Chondrocyte (in vitro differentiated cells): ENCODE data around the gene SPON1. TPM values are rescaled to one million over a fixed set of nuclear protein-coding genes. Genes with fewer than 3 reads are reported as not detected.

Experiments
- DNase-seq: peaks from one replicate; pipeline ENCODE4 v3.0.0; 2021; ENCODE audit warnings: mixed read lengths, low spot score
- H3K27ac Mint-ChIP-seq: one replicate; pipeline ENCODE4 v1.8.0; 2021; ENCODE audit warnings: mild to moderate bottlenecking, moderate library complexity, mixed read lengths; ENCODE audit not compliant: unreplicated experiment
- H3K27me3 Mint-ChIP-seq: 2 replicates; pipeline ENCODE4 v1.8.0; 2021; ENCODE audit warnings: low read depth, mixed read lengths
- H3K36me3 Mint-ChIP-seq: 2 replicates; pipeline ENCODE4 v1.8.0; 2021; ENCODE audit warnings: low read depth, mixed read lengths
- H3K4me1 Mint-ChIP-seq: 2 replicates; pipeline ENCODE4 v1.8.0; 2021; ENCODE audit warnings: low read depth, mild to moderate bottlenecking, mixed read lengths
- H3K4me3 Mint-ChIP-seq: one replicate; pipeline ENCODE4 v1.8.0; 2021; ENCODE audit warnings: mild to moderate bottlenecking, moderate library complexity, mixed read lengths; ENCODE audit not compliant: unreplicated experiment
- H3K9me3 Mint-ChIP-seq: 2 replicates; pipeline ENCODE4 v1.8.0; 2021; ENCODE audit warnings: low read depth, mixed read lengths
- total RNA-seq: library from RNA; stranded (reverse); gene quantifications from 3 replicates; pipeline ENCODE4 v1.2.1, GENCODE V29; 2021
- TF ChIP-seq, protein P1 (sequence below): fragments of 200-600 bp; sonication (generic); IDR thresholded peaks from 2 replicates; pipeline ENCODE4 v1.5.0; 2021; ENCODE audit warnings: antibody characterized with exemption, mild to moderate bottlenecking, moderate library complexity

SPON1 gene
- total RNA-seq, 1 donor from 2014 or later: 0.10 TPM

DNA sequence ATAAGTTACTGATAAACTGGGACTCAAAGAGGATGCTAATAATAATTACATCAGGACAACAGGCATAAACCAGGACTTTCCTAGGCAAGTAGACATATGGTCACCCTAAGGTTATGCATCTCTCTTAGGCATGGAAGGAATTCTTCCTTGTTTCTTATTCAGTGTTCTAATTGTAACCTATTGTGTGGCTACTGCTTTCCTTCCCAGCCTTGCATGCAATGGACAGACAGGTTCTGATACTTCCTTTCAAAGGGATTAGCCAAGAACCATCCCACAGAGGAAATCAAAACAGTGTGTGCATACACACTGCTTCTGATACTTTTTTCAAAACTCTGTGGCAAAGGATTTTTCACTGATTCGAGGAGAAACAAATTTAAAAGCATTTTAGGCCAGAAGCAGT lies 348.2 kb downstream of the SPON1 start:
- TF ChIP-seq, protein P1, sequence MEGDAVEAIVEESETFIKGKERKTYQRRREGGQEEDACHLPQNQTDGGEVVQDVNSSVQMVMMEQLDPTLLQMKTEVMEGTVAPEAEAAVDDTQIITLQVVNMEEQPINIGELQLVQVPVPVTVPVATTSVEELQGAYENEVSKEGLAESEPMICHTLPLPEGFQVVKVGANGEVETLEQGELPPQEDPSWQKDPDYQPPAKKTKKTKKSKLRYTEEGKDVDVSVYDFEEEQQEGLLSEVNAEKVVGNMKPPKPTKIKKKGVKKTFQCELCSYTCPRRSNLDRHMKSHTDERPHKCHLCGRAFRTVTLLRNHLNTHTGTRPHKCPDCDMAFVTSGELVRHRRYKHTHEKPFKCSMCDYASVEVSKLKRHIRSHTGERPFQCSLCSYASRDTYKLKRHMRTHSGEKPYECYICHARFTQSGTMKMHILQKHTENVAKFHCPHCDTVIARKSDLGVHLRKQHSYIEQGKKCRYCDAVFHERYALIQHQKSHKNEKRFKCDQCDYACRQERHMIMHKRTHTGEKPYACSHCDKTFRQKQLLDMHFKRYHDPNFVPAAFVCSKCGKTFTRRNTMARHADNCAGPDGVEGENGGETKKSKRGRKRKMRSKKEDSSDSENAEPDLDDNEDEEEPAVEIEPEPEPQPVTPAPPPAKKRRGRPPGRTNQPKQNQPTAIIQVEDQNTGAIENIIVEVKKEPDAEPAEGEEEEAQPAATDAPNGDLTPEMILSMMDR: no peak
- no peaks in the 10 kb centered on the region for H3K9me3 Mint-ChIP-seq
- H3K36me3 Mint-ChIP-seq: no peaks in the 10 kb centered on the region
- H3K27ac Mint-ChIP-seq: peak overlapping the region; percentile 52
- H3K27me3 Mint-ChIP-seq: no peaks in the 10 kb centered on the region
- H3K4me3 Mint-ChIP-seq: no peak overlapping the region
- peaks cover 43% of the 10 kb centered on the region for H3K4me1 Mint-ChIP-seq
- no peak for DNase-seq

DNA sequence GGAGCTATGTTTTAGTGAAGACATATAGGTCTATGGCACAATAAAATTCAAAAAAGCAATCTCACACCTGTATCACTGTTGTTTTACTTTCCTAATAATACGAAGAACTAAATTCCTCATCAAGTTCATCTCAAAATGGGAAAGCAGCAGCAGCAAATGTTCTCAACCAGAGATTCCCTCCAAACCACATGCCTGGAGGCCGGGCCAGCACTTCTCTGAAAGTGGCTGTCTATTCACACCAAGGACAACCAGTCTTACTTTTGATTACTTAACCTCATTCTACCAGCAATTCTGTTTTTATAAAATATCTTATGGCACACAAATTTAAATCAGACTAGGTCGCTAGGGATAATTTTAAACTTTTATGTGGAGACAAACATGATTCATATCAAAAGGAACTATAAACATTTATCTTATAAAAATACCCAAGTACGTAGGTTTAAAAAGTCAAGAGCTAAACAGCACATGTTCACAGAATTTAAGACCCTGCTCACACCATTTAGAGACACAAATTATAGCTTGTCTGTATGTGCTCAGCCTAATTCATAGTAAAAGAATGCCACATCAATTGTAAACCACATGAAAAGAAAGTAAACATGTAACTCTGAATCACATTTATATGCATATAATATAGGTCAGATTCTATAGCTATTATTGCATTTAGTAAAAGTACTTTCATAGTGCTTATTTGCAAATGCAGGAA lies 350.4 kb downstream of the SPON1 start:
- Mint-ChIP-seq H3K4me3 (peak overlapping the region; percentile 23), H3K27me3 (no peaks in the 10 kb centered on the region), H3K4me1 (peaks cover 45% of the 10 kb centered on the region), H3K27ac (peak overlapping the region; percentile 91), H3K9me3 (no peaks in the 10 kb centered on the region), H3K36me3 (no peaks in the 10 kb centered on the region)
- TF ChIP-seq, protein P1: no peak
- no peak for DNase-seq

DNA sequence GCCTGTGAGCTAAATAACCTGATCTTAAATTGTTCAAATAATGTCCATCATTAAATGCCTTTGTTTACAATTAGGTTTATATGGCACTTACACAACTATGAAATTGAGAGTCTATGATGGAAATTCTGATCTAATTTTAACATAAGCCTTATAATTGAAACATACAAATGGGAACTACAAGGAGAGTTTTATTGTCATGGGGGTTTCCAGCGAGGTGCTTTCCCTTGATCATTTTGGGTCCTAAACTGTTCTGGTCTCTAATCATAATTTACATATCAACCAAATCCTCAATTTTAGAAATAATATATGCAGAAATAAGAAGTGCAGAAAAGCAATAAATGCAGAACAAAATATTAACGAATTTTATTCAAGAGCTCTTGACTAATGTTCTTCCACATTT lies 351.6 kb downstream of the SPON1 start:
- Mint-ChIP-seq H3K27ac (no peak overlapping the region), H3K4me1 (peaks cover 57% of the 10 kb centered on the region), H3K9me3 (no peaks in the 10 kb centered on the region), H3K36me3 (no peaks in the 10 kb centered on the region), H3K27me3 (no peaks in the 10 kb centered on the region), H3K4me3 (no peak overlapping the region)
- DNase-seq: no peak
- TF ChIP-seq, protein P1: no peak

DNA sequence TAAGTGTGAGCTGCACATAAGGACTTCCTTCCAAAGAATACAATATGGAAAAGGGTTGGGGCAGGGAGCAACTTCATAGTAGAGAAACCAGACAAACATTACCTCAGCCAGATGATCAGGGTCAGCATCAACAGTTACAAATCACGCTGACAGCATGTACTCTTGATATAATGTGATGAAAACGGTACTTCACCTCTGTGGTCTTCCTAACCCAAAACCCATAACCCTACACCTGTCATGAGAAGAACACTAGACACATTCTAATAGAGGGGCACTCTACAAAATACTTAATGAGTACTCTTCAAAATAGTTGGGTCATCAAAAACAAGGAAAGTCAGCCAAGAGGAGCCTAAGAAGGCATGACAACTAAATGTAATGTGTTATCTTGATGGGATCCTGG lies 352.6 kb downstream of the SPON1 start:
- H3K27me3 Mint-ChIP-seq: no peaks in the 10 kb centered on the region
- TF ChIP-seq, protein P1: no peak
- no peak for DNase-seq
- peaks cover 65% of the 10 kb centered on the region for H3K4me1 Mint-ChIP-seq
- no peaks in the 10 kb centered on the region for H3K9me3 Mint-ChIP-seq
- peak overlapping the region; percentile 33 for H3K27ac Mint-ChIP-seq
- H3K36me3 Mint-ChIP-seq: no peaks in the 10 kb centered on the region
- no peak overlapping the region for H3K4me3 Mint-ChIP-seq
